ENCODE measurements around the gene TAS1R3. TPM values are rescaled to one million over a fixed set of nuclear protein-coding genes. Genes with fewer than 3 reads are reported as not detected.

Gene TAS1R3
- total RNA-seq, 3 donors from 2014 or later (not counting 1 experiment from before 2014, with no cell fraction given) = 0.66 to 1.4 (median 1.3) TPM

DNA sequence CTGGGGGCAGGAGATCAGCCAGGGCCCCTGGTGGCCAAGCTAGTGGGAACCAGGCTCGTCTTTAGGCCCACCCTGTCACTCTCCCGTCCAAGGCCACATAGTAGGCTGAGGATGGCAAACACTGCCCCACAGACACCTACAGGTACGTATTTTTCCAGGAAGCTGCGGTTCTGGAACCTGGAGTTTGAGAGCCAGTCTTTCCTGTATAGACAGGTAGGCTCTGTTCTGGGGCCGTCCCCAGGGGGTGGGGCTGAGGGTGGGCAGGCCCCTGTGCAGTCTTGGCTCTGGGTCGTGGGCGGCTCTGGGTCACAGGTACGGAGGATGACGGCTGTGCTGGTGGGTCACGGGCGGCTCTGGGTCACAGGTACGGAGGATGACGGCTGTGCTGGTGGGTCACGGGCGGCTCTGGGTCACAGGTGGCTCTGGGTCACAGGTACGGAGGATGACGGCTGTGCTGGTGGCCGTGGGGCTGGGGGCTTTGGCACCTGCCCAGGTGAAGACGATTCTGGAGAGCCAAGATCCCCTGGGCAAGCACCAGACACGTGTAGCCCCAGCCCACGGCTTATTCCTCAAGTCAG, 20.5 kb upstream of the TAS1R3 start:
- Mint-ChIP-seq H3K4me1 (peaks cover 6 to 32% of the 10 kb centered on the region in 2 donors), H3K27me3 (ENCODE audit: low read depth in 2 of 2) (no peaks in the 10 kb centered on the region), H3K9me3 (no peaks in the 10 kb centered on the region), H3K27ac (no peak overlapping the region), H3K4me3 (peak overlapping the region; percentile 40), H3K36me3 (no peaks in the 10 kb centered on the region)
- Histone ChIP-seq H3K27ac (ENCODE audit: low read length) (no peak overlapping the region), H3K9me3 (ENCODE audit: control insufficient read depth, insufficient read depth, low read length) (no peaks in the 10 kb centered on the region), H3K4me3 (ENCODE audit: low read length) (no peak overlapping the region), H3K27me3 (ENCODE audit: control insufficient read depth, insufficient read depth, low read length) (no peaks in the 10 kb centered on the region), H3K36me3 (ENCODE audit: control insufficient read depth, insufficient read depth, low read length) (peaks cover 33% of the 10 kb centered on the region), H3K4me1 (ENCODE audit: control insufficient read depth, insufficient read depth, low read length) (peaks cover 33% of the 10 kb centered on the region)
- TF ChIP-seq, protein P1, sequence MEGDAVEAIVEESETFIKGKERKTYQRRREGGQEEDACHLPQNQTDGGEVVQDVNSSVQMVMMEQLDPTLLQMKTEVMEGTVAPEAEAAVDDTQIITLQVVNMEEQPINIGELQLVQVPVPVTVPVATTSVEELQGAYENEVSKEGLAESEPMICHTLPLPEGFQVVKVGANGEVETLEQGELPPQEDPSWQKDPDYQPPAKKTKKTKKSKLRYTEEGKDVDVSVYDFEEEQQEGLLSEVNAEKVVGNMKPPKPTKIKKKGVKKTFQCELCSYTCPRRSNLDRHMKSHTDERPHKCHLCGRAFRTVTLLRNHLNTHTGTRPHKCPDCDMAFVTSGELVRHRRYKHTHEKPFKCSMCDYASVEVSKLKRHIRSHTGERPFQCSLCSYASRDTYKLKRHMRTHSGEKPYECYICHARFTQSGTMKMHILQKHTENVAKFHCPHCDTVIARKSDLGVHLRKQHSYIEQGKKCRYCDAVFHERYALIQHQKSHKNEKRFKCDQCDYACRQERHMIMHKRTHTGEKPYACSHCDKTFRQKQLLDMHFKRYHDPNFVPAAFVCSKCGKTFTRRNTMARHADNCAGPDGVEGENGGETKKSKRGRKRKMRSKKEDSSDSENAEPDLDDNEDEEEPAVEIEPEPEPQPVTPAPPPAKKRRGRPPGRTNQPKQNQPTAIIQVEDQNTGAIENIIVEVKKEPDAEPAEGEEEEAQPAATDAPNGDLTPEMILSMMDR (IDR thresholded peaks at IDR 0.05) = no peak
- no peak for ATAC-seq
- intact Hi-C loops (cut with micrococcal nuclease) = no loop called here
- 95% methylated on average over 21 of the region's 21 CpGs for WGBS (ENCODE audit: insufficient coverage)
- DNase-seq = no peak

DNA sequence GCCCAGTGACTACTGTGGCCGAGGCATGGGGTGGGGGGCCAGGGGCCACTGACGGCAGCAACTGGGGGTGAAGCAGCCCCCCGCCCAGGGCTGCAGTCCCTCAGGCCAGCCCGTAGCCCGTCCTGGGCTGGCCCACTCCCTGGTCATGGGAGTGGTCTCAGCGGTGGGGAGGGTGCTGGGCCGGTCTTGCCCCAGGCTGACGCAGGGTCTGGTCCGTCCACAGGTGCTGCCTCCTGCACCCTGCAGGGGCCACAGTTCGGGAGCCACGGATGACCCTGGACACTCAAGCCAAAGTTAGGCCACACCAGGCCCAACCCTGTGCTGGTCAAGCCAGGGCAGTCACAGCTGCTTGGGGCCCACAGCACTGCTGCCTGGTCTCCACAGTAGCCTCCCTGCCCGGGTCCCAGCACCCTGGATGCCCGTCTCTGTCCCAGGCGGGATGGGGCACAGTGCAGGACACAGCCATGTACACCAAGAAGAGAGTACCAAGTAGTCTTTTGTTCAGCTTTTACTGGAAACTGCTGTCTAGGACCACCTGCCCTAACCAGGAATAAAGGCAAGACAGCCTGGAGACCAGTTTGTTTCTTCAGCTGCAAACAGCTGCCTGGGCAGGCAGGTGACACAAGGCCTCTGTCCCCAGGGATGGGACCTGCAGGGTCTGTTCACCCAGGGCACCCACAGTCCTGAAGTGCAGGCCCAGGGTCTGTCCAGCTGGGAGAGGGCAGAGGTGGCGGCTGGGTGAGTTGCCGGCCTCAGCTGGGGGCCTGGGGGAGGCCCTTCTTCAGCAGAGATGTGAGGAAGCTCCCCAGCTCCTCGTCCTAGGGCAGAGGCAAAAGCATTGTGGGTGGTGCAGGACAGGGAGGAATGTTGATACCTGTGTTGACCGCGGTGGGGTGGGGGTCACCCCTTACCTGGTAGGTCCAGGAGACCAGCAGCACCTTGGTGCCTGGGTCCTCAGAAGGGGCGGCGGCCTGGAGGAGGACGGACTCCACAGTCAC, 19.7 kb upstream of the TAS1R3 start:
- Histone ChIP-seq H3K36me3 (ENCODE audit: control insufficient read depth, insufficient read depth, low read length) (peaks cover 33% of the 10 kb centered on the region), H3K9me3 (ENCODE audit: control insufficient read depth, insufficient read depth, low read length) (no peaks in the 10 kb centered on the region), H3K4me1 (ENCODE audit: control insufficient read depth, insufficient read depth, low read length) (peaks cover 24% of the 10 kb centered on the region), H3K27me3 (ENCODE audit: control insufficient read depth, insufficient read depth, low read length) (no peaks in the 10 kb centered on the region), H3K4me3 (ENCODE audit: low read length) (no peak overlapping the region), H3K27ac (ENCODE audit: low read length) (no peak overlapping the region)
- ATAC-seq (no peak), DNase-seq (no peak)
- Mint-ChIP-seq H3K4me3 (no peak overlapping the region), H3K36me3 (no peaks in the 10 kb centered on the region), H3K4me1 (peaks cover 6 to 27% of the 10 kb centered on the region in 2 donors), H3K9me3 (no peaks in the 10 kb centered on the region), H3K27ac (no peak overlapping the region), H3K27me3 (ENCODE audit: low read depth in 2 of 2) (no peaks in the 10 kb centered on the region)
- 95% methylated on average over 22 of the region's 22 CpGs for WGBS (ENCODE audit: insufficient coverage)
- intact Hi-C loops (cut with micrococcal nuclease) = no loop called here
- TF ChIP-seq, protein P1 (IDR thresholded peaks at IDR 0.05) = no peak

DNA sequence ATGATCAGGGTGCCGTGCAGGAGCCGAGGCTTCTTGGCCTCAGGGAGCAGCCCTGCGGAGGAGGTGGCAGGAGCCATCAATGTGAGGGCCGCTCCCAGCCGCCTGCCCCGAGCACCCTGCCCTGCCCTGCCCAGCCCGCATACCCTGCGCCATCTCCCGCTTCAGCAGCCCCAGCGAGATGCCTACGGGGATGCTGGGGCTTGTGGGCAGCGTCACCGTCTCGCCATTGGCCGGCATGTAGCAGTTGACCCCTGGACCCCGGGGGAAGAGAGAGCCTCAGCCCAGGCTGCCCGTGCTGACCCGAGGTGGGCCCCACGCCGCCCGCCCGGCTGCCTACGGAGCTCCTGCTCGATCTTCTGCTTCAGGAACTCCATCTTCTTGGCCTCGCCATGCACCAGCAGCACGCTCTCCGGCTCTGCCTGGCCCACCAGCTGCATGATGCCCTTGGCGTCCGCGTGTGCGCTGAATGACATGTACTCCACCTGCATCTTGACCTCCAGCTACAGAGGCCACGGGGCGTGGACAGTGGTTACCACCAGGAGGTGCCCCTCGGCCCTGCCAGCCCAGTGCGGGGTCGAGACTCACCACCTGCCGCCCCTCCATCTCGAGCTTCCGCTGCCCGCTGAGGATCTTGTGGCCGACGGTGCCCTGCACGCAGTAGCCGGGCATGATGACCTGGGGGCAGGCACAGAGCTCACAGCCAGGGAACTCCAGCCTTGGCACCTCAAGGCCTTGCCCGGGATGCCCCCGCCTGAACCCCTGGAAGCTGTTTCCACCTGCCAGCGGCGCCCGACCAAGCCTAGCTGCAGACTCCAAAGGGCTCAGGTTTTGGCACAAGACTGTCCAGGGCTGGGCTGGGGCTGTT, 18.4 kb upstream of the TAS1R3 start:
- no peaks in the 10 kb centered on the region for H3K9me3 Mint-ChIP-seq
- H3K27ac Mint-ChIP-seq = no peak overlapping the region
- peaks cover 15% of the 10 kb centered on the region for H3K4me1 ChIP-seq (ENCODE audit: control insufficient read depth, insufficient read depth, low read length)
- H3K9me3 ChIP-seq (ENCODE audit: control insufficient read depth, insufficient read depth, low read length) = no peaks in the 10 kb centered on the region
- no peak overlapping the region for H3K4me3 ChIP-seq (ENCODE audit: low read length)
- H3K36me3 ChIP-seq (ENCODE audit: control insufficient read depth, insufficient read depth, low read length) = peaks cover 33% of the 10 kb centered on the region
- 97% methylated on average over 49 of the region's 49 CpGs for WGBS (ENCODE audit: insufficient coverage)
- H3K27me3 ChIP-seq (ENCODE audit: control insufficient read depth, insufficient read depth, low read length) = no peaks in the 10 kb centered on the region
- H3K4me3 Mint-ChIP-seq = peak overlapping the region; percentile 28
- H3K36me3 Mint-ChIP-seq = no peaks in the 10 kb centered on the region
- TF ChIP-seq, protein P1 (IDR thresholded peaks at IDR 0.05) = no peak
- no peak overlapping the region for H3K27ac ChIP-seq (ENCODE audit: low read length)
- ATAC-seq (no peak), DNase-seq (no peak)
- intact Hi-C loops (cut with micrococcal nuclease) = no loop called here
- H3K27me3 Mint-ChIP-seq (ENCODE audit: low read depth in 2 of 2) = no peaks in the 10 kb centered on the region
- H3K4me1 Mint-ChIP-seq = peaks cover 0 to 17% of the 10 kb centered on the region in 2 donors

Data from natural killer cell (primary cell).